ENCODE measurements around the gene PPP6R1.
A peak's percentile ranks its signal among the peaks of the same experiment; 100 is the strongest.

Gene PPP6R1

DNA sequence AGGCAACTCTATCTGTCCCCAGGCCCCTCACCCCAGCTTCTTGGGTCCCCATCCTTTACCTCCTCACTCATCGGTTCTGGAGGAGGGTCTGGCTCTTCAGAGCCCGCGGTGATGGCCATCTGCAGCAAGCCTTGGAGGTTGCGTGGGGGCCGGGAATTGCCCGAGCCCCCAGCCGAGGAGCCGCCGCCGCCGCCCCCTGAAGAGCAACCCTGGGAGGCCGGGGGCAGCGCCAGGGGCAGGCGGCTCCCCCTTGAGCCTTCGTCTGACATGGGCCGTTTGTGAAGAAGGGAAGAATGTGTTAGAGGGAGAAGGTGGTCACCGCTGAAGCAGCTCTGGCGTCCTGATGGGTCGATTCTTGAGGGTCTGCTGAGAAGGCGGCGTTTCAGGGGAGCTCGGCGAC, 20.5 kb upstream of the PPP6R1 start:
- TF ChIP-seq, protein P1, sequence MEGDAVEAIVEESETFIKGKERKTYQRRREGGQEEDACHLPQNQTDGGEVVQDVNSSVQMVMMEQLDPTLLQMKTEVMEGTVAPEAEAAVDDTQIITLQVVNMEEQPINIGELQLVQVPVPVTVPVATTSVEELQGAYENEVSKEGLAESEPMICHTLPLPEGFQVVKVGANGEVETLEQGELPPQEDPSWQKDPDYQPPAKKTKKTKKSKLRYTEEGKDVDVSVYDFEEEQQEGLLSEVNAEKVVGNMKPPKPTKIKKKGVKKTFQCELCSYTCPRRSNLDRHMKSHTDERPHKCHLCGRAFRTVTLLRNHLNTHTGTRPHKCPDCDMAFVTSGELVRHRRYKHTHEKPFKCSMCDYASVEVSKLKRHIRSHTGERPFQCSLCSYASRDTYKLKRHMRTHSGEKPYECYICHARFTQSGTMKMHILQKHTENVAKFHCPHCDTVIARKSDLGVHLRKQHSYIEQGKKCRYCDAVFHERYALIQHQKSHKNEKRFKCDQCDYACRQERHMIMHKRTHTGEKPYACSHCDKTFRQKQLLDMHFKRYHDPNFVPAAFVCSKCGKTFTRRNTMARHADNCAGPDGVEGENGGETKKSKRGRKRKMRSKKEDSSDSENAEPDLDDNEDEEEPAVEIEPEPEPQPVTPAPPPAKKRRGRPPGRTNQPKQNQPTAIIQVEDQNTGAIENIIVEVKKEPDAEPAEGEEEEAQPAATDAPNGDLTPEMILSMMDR (IDR thresholded peaks at IDR 0.05; ENCODE audit: low read depth, low read length, missing control alignments): no peak
- peak overlapping the region; percentile 89 for H3K4me3 ChIP-seq (ENCODE audit: low read depth, low read length)
- no peaks in the 10 kb centered on the region for H3K27me3 ChIP-seq (replicated peaks)
- in situ Hi-C loops (cut with HindIII; ENCODE audit: low pct_ligation_motif_present, low sequenced_read_pairs): no loop called here
- no peak for DNase-seq
- H3K27ac ChIP-seq: peak overlapping the region; percentile 67
- peaks cover 5% of the 10 kb centered on the region for H3K36me3 ChIP-seq (replicated peaks)

GRCh38 chr19:55278391-55279135, 19.7 kb upstream of the PPP6R1 start:
- TF ChIP-seq, protein P1 (IDR thresholded peaks at IDR 0.05; ENCODE audit: low read depth, low read length, missing control alignments): no peak
- in situ Hi-C loops (cut with HindIII; ENCODE audit: low pct_ligation_motif_present, low sequenced_read_pairs): no loop called here
- H3K27ac ChIP-seq: no peak overlapping the region
- no peak for DNase-seq
- H3K4me3 ChIP-seq (ENCODE audit: low read depth, low read length): no peak overlapping the region
- H3K27me3 ChIP-seq (replicated peaks): no peaks in the 10 kb centered on the region
- peaks cover 8% of the 10 kb centered on the region for H3K36me3 ChIP-seq (replicated peaks)

DNA sequence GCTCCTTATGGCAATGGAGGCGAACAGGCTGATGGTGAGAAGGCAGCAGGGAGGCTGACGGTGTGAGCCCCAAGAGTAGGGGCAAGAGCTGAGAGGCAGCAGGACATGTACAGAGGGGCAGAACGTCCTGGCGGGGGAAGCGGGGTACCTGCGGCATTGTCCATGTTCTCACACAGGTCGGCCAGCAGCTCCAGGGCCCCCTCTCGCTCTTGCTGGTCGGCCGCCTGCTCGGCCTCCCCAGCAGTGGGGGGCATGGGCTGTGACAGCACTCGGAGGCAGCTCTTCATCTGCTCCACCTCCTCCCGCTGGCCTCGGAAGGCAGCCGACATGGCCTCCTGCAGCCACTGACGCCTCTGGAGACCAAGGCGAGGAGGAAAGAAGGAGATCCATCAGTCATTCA, 18.7 kb upstream of the PPP6R1 start:
- H3K27me3 ChIP-seq (replicated peaks): no peaks in the 10 kb centered on the region
- in situ Hi-C loops (cut with HindIII; ENCODE audit: low pct_ligation_motif_present, low sequenced_read_pairs): no loop called here
- peaks cover 12% of the 10 kb centered on the region for H3K36me3 ChIP-seq (replicated peaks)
- no peak overlapping the region for H3K27ac ChIP-seq
- H3K4me3 ChIP-seq (ENCODE audit: low read depth, low read length): no peak overlapping the region
- DNase-seq: no peak
- TF ChIP-seq, protein P1 (IDR thresholded peaks at IDR 0.05; ENCODE audit: low read depth, low read length, missing control alignments): no peak

DNA sequence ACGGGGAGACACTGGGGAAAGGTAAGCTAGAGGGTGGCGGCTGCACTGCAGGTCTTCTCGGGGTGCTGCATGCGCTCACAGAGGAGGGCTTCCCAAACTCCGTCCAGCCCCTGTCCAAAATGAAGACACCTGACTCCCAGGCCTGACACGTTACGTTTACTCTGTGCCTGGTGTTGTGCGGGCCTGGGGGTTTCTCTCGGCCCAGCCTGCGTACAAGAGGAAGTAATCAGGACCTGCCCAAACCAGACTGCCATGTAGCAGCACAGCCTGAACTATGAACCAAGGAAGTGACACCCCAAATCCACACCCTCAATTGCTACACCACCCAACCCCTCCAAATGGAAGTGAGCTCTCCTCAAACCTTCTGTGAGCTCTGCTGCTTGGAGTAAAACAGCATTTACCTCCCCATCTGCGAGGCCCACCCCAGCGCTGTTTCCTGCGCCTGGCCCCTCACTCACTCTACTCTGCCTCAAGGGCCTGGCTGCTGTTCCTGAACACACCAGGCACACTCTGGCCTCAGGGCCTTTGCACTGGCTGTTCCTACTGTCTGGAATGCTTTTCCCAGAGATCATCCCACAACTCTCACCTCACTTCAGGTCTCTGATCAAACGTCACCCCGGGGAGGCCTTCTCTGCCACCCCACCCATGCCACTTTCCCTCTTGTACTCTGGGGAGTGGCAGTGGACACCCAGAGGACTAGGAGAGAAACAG, 18.1 kb upstream of the PPP6R1 start:
- H3K27me3 ChIP-seq (replicated peaks): no peaks in the 10 kb centered on the region
- in situ Hi-C loops (cut with HindIII; ENCODE audit: low pct_ligation_motif_present, low sequenced_read_pairs): no loop called here
- no peak for DNase-seq
- H3K27ac ChIP-seq: no peak overlapping the region
- TF ChIP-seq, protein P1 (IDR thresholded peaks at IDR 0.05; ENCODE audit: low read depth, low read length, missing control alignments): no peak
- no peak overlapping the region for H3K4me3 ChIP-seq (ENCODE audit: low read depth, low read length)
- H3K36me3 ChIP-seq (replicated peaks): peaks cover 16% of the 10 kb centered on the region

GRCh38 chr19:55275851-55276719, 17.3 kb upstream of the PPP6R1 start:
- peaks cover 16% of the 10 kb centered on the region for H3K36me3 ChIP-seq (replicated peaks)
- H3K27me3 ChIP-seq (replicated peaks): no peaks in the 10 kb centered on the region
- H3K27ac ChIP-seq: no peak overlapping the region
- in situ Hi-C loops (cut with HindIII; ENCODE audit: low pct_ligation_motif_present, low sequenced_read_pairs): no loop called here
- H3K4me3 ChIP-seq (ENCODE audit: low read depth, low read length): no peak overlapping the region
- no peak for DNase-seq
- TF ChIP-seq, protein P1 (IDR thresholded peaks at IDR 0.05; ENCODE audit: low read depth, low read length, missing control alignments): no peak

Measured in brain microvascular endothelial cell (primary cell).